Measurements from ENCODE around the gene CRLF2.
A peak's percentile ranks its signal among the peaks of the same experiment; 100 is the strongest.
"Not testable (repeated sequence)": the region's sequence is repeated elsewhere in the genome, so short reads cannot be mapped to it uniquely, and the experiment has no call there.

The CRLF2 gene

GRCh38 chrX:1215123-1215823, 2.8 kb upstream of the CRLF2 start:
- Histone ChIP-seq H2AFZ (ENCODE audit: low read length, unreplicated experiment) (no peak overlapping the region), H3K27me3 (ENCODE audit: insufficient read depth, low read length) (0 out of 2 replicates have a peak, but pooled peaks cover 3% of the 10 kb centered on the region), H3K4me1 (ENCODE audit: control insufficient read depth, insufficient read depth, low read length, unreplicated experiment) (no peaks in the 10 kb centered on the region), H3K79me2 (ENCODE audit: control insufficient read depth, insufficient read depth, low read length, unreplicated experiment) (no peaks in the 10 kb centered on the region), H3K27ac (ENCODE audit: low read depth, low read length) (no peak overlapping the region), H3K4me3 (ENCODE audit: low read depth, low read length) (no peak overlapping the region), H3K36me3 (ENCODE audit: insufficient read depth, low read length) (no peaks in the 10 kb centered on the region)

- 0 out of 2 replicates have a peak, but pooled peaks cover 3% of the 10 kb centered on the region for H3K27me3 ChIP-seq (ENCODE audit: insufficient read depth, low read length)
- no peaks in the 10 kb centered on the region for H3K79me2 ChIP-seq (ENCODE audit: control insufficient read depth, insufficient read depth, low read length, unreplicated experiment)
- no peaks in the 10 kb centered on the region for H3K4me1 ChIP-seq (ENCODE audit: control insufficient read depth, insufficient read depth, low read length, unreplicated experiment)
- H3K36me3 ChIP-seq (ENCODE audit: insufficient read depth, low read length), result no peaks in the 10 kb centered on the region
- no peak overlapping the region for H3K27ac ChIP-seq (ENCODE audit: low read depth, low read length)
- H2AFZ ChIP-seq (ENCODE audit: low read length, unreplicated experiment), result no peak overlapping the region
- H3K4me3 ChIP-seq (ENCODE audit: low read depth, low read length), result no peak overlapping the region
These were observed 1.5 kb upstream of the CRLF2 start for GRCh38 chrX:1213971-1214370.

GRCh38 chrX:1210844-1211243, 1.6 kb downstream of the CRLF2 start:
- Histone ChIP-seq H3K79me2 (ENCODE audit: control insufficient read depth, insufficient read depth, low read length, unreplicated experiment) (no peaks in the 10 kb centered on the region), H2AFZ (ENCODE audit: low read length, unreplicated experiment) (no peak overlapping the region), H3K4me3 (ENCODE audit: low read depth, low read length) (no peak overlapping the region), H3K27ac (ENCODE audit: low read depth, low read length) (no peak overlapping the region), H3K27me3 (ENCODE audit: insufficient read depth, low read length) (0 out of 2 replicates have a peak, but pooled peaks cover 3% of the 10 kb centered on the region), H3K4me1 (ENCODE audit: control insufficient read depth, insufficient read depth, low read length, unreplicated experiment) (peaks cover 6% of the 10 kb centered on the region), H3K36me3 (ENCODE audit: insufficient read depth, low read length) (no peaks in the 10 kb centered on the region)

- Histone ChIP-seq H3K27ac (ENCODE audit: low read depth, low read length) (peak overlapping the region; percentile 49; the same call in 1 of the 2 replicates), H2AFZ (ENCODE audit: low read length, unreplicated experiment) (no peak overlapping the region)
These were observed 4.9 kb downstream of the CRLF2 start for GRCh38 chrX:1207496-1208025.

DNA sequence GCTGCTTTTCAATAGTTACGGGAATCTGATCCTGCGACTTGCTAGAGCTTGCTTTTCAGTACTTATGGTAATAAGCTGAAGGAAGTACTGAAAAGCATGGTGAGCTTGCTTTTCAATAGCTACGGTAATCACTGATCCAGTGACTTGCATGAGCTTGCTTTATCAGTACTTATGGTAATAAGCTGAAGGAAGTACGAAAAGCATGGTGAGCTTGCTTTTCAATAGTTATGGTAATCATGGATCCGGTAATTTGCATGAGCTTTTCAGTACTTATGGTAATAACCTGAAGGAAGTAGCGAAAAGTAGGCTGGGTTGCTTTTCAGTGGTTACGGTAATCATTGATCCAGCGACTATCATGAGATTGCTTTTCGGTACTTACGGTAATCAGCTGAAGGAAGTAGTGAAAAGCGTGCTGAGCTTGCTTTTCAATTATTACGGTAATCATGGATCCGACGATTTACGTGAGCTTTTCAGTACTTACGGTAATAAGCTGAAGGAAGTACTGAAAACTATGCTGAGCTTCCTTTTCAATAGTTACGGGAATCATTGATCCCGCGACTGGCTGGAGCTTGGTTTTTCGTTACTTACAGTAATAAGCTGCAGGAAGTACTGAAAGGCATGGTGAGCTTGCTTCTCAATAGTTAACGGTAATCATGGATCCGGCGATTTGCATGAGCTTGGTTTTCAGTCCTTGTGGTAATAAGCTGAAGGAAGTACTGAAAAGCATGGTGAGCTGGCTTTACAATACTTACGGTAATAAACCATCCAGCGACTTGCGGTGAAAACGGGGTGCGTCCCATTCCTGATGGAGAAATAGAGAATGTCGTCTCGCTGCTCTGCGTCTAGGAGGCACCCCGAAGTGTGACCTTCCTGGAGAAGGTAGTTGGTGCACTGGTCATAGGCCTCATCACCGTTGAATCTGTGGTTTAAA, 6.5 kb downstream of the CRLF2 start:
- Histone ChIP-seq H2AFZ (ENCODE audit: low read length, unreplicated experiment) (peak overlapping the region; percentile 78), H3K4me1 (ENCODE audit: control insufficient read depth, insufficient read depth, low read length, unreplicated experiment) (peaks cover 6% of the 10 kb centered on the region), H3K27ac (ENCODE audit: low read depth, low read length) (no peak overlapping the region), H3K79me2 (ENCODE audit: control insufficient read depth, insufficient read depth, low read length, unreplicated experiment) (no peaks in the 10 kb centered on the region), H3K27me3 (ENCODE audit: insufficient read depth, low read length) (0 out of 2 replicates have a peak, but pooled peaks cover 3% of the 10 kb centered on the region), H3K36me3 (ENCODE audit: insufficient read depth, low read length) (no peaks in the 10 kb centered on the region), H3K4me3 (ENCODE audit: low read depth, low read length) (peak overlapping the region; percentile 67)

More at GRCh38 chrX:1207496-1208025, 4.9 kb downstream of the CRLF2 start:
- Histone ChIP-seq H3K79me2 (ENCODE audit: control insufficient read depth, insufficient read depth, low read length, unreplicated experiment) (no peaks in the 10 kb centered on the region), H3K4me1 (ENCODE audit: control insufficient read depth, insufficient read depth, low read length, unreplicated experiment) (peaks cover 6% of the 10 kb centered on the region), H3K4me3 (ENCODE audit: low read depth, low read length) (no peak overlapping the region), H3K36me3 (ENCODE audit: insufficient read depth, low read length) (no peaks in the 10 kb centered on the region), H3K27me3 (ENCODE audit: insufficient read depth, low read length) (0 out of 2 replicates have a peak, but pooled peaks cover 3% of the 10 kb centered on the region)

- H3K79me2 ChIP-seq (ENCODE audit: control insufficient read depth, insufficient read depth, low read length, unreplicated experiment), result no peaks in the 10 kb centered on the region
- no peaks in the 10 kb centered on the region for H3K36me3 ChIP-seq (ENCODE audit: insufficient read depth, low read length)
- H3K4me1 ChIP-seq (ENCODE audit: control insufficient read depth, insufficient read depth, low read length, unreplicated experiment), result no peaks in the 10 kb centered on the region
- no peak overlapping the region for H3K4me3 ChIP-seq (ENCODE audit: low read depth, low read length)
- no peak overlapping the region for H2AFZ ChIP-seq (ENCODE audit: low read length, unreplicated experiment)
- H3K27me3 ChIP-seq (ENCODE audit: insufficient read depth, low read length), result no peaks in the 10 kb centered on the region
- H3K27ac ChIP-seq (ENCODE audit: low read depth, low read length), result no peak overlapping the region
These were observed 10.2 kb downstream of the CRLF2 start for GRCh38 chrX:1202251-1202650.

- Histone ChIP-seq H3K27ac (ENCODE audit: low read depth, low read length) (no peak overlapping the region), H3K27me3 (ENCODE audit: insufficient read depth, low read length) (no peaks in the 10 kb centered on the region), H3K4me1 (ENCODE audit: control insufficient read depth, insufficient read depth, low read length, unreplicated experiment) (no peaks in the 10 kb centered on the region), H3K79me2 (ENCODE audit: control insufficient read depth, insufficient read depth, low read length, unreplicated experiment) (no peaks in the 10 kb centered on the region), H3K36me3 (ENCODE audit: insufficient read depth, low read length) (no peaks in the 10 kb centered on the region), H3K4me3 (ENCODE audit: low read depth, low read length) (no peak overlapping the region), H2AFZ (ENCODE audit: low read length, unreplicated experiment) (no peak overlapping the region)
These were observed 16.0 kb downstream of the CRLF2 start for GRCh38 chrX:1196436-1196835.

GRCh38 chrX:1192196-1192595, 20.3 kb downstream of the CRLF2 start:
- not testable (repeated sequence) for H3K79me2 ChIP-seq (ENCODE audit: control insufficient read depth, insufficient read depth, low read length, unreplicated experiment); H2AFZ ChIP-seq (ENCODE audit: low read length, unreplicated experiment); H3K36me3 ChIP-seq (ENCODE audit: insufficient read depth, low read length); H3K4me1 ChIP-seq (ENCODE audit: control insufficient read depth, insufficient read depth, low read length, unreplicated experiment); H3K27me3 ChIP-seq (ENCODE audit: insufficient read depth, low read length); H3K4me3 ChIP-seq (ENCODE audit: low read depth, low read length); H3K27ac ChIP-seq (ENCODE audit: low read depth, low read length)

DNA sequence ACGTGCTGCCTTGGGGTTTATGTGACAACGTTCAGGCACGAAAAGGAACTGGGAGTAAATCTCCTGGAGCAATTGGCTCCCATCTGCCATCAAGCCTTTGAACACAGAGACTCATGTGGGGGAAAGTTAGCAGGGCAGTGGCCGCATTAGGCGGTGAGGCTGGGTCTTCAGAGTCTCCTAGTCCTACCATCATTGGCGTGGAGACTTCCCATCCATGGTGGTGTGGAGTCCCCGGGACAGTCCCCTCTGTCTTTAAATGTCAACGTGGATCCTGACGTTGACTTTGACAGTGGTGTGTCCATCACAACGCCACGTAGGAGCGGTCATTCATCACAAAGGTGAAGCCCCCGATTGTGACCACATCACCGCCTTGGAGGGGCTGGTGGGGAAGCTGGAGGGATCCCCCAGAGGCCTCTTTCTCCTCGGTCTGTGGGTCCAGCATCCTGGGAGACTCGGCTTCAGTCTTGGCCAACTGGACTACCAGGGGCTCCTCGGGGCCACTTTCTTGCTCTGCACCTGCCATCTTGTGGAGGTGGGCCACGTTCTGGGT, 21.8 kb downstream of the CRLF2 start:
- Histone ChIP-seq H3K36me3 (ENCODE audit: insufficient read depth, low read length) (no peaks in the 10 kb centered on the region), H3K27me3 (ENCODE audit: insufficient read depth, low read length) (no peaks in the 10 kb centered on the region), H3K4me3 (ENCODE audit: low read depth, low read length) (no peak overlapping the region), H3K27ac (ENCODE audit: low read depth, low read length) (no peak overlapping the region), H3K79me2 (ENCODE audit: control insufficient read depth, insufficient read depth, low read length, unreplicated experiment) (no peaks in the 10 kb centered on the region), H3K4me1 (ENCODE audit: control insufficient read depth, insufficient read depth, low read length, unreplicated experiment) (no peaks in the 10 kb centered on the region), H2AFZ (ENCODE audit: low read length, unreplicated experiment) (no peak overlapping the region)

DNA sequence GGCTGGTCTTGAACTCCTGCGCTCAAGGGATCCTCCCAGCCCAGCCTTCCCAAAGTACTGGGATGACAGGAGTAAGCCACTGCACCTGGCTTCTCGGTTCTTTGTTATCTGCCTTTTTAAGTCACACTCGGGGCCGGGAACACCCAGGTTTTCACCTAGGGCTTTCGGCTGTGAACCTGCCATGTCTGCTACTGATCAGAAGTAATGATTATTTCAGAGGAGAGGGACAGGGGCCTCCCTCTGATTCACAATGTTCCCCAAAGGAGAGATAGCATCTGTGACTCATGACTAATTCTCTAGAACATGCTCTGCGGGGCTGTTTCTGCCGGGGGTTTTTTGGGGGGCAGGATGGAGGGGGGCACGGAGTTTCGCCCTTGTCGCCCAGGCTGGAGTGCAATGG, 26.9 kb downstream of the CRLF2 start:
- Histone ChIP-seq H2AFZ (ENCODE audit: low read length, unreplicated experiment) (no peak overlapping the region), H3K4me3 (ENCODE audit: low read depth, low read length) (no peak overlapping the region), H3K79me2 (ENCODE audit: control insufficient read depth, insufficient read depth, low read length, unreplicated experiment) (no peaks in the 10 kb centered on the region), H3K4me1 (ENCODE audit: control insufficient read depth, insufficient read depth, low read length, unreplicated experiment) (no peaks in the 10 kb centered on the region), H3K27ac (ENCODE audit: low read depth, low read length) (no peak overlapping the region), H3K27me3 (ENCODE audit: insufficient read depth, low read length) (no peaks in the 10 kb centered on the region), H3K36me3 (ENCODE audit: insufficient read depth, low read length) (no peaks in the 10 kb centered on the region)
